Glutamatergic neuron (in vitro differentiated cells): ENCODE data around the gene ABI3. TPM values are rescaled to one million over a fixed set of nuclear protein-coding genes. Genes with fewer than 3 reads are reported as not detected.
"Not testable (repeated sequence)": the region's sequence is repeated elsewhere in the genome, so short reads cannot be mapped to it uniquely, and the experiment has no call there.

ENCODE experiments used
- DNase-seq: peaks from one replicate; pipeline ENCODE4 v3.0.0; 2022
- H3K27ac Mint-ChIP-seq: one replicate; pipeline ENCODE4 v1.8.0; 2020; ENCODE audit warnings: mild to moderate bottlenecking, mixed read lengths, inconsistent platforms; ENCODE audit not compliant: unreplicated experiment
- H3K27me3 Mint-ChIP-seq: one replicate; pipeline ENCODE4 v1.8.0; 2020; ENCODE audit warnings: mild to moderate bottlenecking, moderate library complexity, mixed read lengths, inconsistent platforms; ENCODE audit not compliant: unreplicated experiment
- H3K36me3 Mint-ChIP-seq: one replicate; pipeline ENCODE4 v1.8.0; 2020; ENCODE audit warnings: mild to moderate bottlenecking, mixed read lengths, inconsistent platforms; ENCODE audit not compliant: unreplicated experiment
- H3K4me1 Mint-ChIP-seq: one replicate; pipeline ENCODE4 v1.8.0; 2020; ENCODE audit warnings: mild to moderate bottlenecking, low read depth, mixed read lengths, inconsistent platforms; ENCODE audit not compliant: unreplicated experiment
- H3K4me3 Mint-ChIP-seq: one replicate; pipeline ENCODE4 v1.8.0; 2020; ENCODE audit warnings: mild to moderate bottlenecking, mixed read lengths, inconsistent platforms; ENCODE audit not compliant: unreplicated experiment
- H3K9me3 Mint-ChIP-seq: one replicate; pipeline ENCODE4 v1.8.0; 2020; ENCODE audit warnings: mild to moderate bottlenecking, moderate library complexity, mixed read lengths, inconsistent platforms; ENCODE audit not compliant: unreplicated experiment
- total RNA-seq: library from RNA; stranded (reverse); fragmentation: NEBNext Ultra II Directional; extraction: Animal tissue kit (Norgen Biotek cat#: 25700); gene quantifications from one replicate; pipeline ENCODE4 v1.2.1, GENCODE V29; 2021; ENCODE audit not compliant: unreplicated experiment
- TF ChIP-seq, protein P1 (sequence below): fragments of 200-600 bp; sonication (generic); IDR thresholded peaks from one replicate; pipeline ENCODE4 v1.5.0; 2021; ENCODE audit not compliant: partially characterized antibody, unreplicated experiment

The ABI3 gene
- total RNA-seq, 1 donor from 2014 or later = not detected

DNA sequence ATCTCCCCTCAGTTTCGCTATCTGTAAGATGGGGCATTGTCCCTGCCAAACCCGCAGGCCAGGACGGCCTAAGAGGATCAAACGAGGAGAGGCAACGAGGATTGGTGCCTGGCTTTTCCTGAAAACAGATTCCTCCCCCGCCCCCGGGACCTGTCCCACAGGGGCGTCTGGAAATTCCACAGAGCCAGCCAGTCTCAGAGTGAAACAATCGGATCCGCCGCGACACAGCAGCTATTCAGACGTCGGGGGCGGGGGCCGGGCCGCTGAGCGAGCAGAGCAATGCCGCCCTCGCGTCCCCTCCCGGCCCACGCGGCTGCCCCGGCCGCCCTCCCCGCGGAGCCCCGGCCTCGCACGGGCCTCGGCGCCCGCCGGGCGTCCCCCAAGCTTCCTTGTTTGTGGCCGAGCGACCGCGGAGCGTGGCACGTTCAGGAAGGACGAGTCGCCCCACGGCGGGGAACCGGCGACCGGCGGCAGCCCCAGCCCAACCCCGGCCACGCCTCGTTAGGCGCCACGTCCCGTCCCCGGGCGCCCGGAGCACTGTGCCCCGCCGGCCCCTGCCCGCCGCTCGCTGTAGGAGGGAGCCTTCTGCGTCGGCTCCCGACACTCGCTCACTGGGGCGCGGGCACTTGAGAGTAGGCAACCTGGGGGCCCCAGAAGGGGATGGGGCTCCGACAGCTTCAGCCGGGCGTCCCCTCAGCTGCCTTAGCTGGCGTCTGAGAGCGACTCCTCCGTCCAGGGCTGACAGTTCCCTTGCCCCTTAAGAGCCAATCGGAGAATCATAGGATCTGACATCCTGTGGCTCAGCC is 49.7 kb downstream of the ABI3 start:
- Mint-ChIP-seq H3K27me3 (peaks cover 10% of the 10 kb centered on the region), H3K4me3 (peak overlapping the region; percentile 80), H3K9me3 (peaks cover 3% of the 10 kb centered on the region), H3K4me1 (no peaks in the 10 kb centered on the region), H3K36me3 (no peaks in the 10 kb centered on the region), H3K27ac (no peak overlapping the region)
- peak; percentile 55 for DNase-seq
- TF ChIP-seq, protein P1, sequence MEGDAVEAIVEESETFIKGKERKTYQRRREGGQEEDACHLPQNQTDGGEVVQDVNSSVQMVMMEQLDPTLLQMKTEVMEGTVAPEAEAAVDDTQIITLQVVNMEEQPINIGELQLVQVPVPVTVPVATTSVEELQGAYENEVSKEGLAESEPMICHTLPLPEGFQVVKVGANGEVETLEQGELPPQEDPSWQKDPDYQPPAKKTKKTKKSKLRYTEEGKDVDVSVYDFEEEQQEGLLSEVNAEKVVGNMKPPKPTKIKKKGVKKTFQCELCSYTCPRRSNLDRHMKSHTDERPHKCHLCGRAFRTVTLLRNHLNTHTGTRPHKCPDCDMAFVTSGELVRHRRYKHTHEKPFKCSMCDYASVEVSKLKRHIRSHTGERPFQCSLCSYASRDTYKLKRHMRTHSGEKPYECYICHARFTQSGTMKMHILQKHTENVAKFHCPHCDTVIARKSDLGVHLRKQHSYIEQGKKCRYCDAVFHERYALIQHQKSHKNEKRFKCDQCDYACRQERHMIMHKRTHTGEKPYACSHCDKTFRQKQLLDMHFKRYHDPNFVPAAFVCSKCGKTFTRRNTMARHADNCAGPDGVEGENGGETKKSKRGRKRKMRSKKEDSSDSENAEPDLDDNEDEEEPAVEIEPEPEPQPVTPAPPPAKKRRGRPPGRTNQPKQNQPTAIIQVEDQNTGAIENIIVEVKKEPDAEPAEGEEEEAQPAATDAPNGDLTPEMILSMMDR = no peak

- Mint-ChIP-seq H3K4me3 (peak overlapping the region; percentile 76), H3K27ac (no peak overlapping the region), H3K4me1 (no peaks in the 10 kb centered on the region), H3K9me3 (peaks cover 3% of the 10 kb centered on the region), H3K27me3 (peaks cover 10% of the 10 kb centered on the region), H3K36me3 (no peaks in the 10 kb centered on the region)
- TF ChIP-seq, protein P1 = no peak
- DNase-seq = no peak
These were observed 50.3 kb downstream of the ABI3 start for GRCh38 chr17:49260817-49261291.

GRCh38 chr17:49261540-49261939 is 51.0 kb downstream of the ABI3 start:
- DNase-seq, H3K27ac Mint-ChIP-seq, H3K9me3 Mint-ChIP-seq, H3K4me1 Mint-ChIP-seq, H3K36me3 Mint-ChIP-seq, H3K4me3 Mint-ChIP-seq: not testable (repeated sequence)
- peaks cover 10% of the 10 kb centered on the region for H3K27me3 Mint-ChIP-seq

GRCh38 chr17:49266233-49266632 is 55.7 kb downstream of the ABI3 start:
- DNase-seq = no peak
- Mint-ChIP-seq H3K27me3 (peaks cover 2% of the 10 kb centered on the region), H3K36me3 (no peaks in the 10 kb centered on the region), H3K4me1 (no peaks in the 10 kb centered on the region), H3K4me3 (no peak overlapping the region), H3K27ac (no peak overlapping the region), H3K9me3 (peaks cover 1% of the 10 kb centered on the region)
- TF ChIP-seq, protein P1 = no peak

- no peak overlapping the region for H3K4me3 Mint-ChIP-seq
- H3K36me3 Mint-ChIP-seq = no peaks in the 10 kb centered on the region
- no peaks in the 10 kb centered on the region for H3K4me1 Mint-ChIP-seq
- H3K9me3 Mint-ChIP-seq = no peaks in the 10 kb centered on the region
- no peak for DNase-seq
- no peak overlapping the region for H3K27ac Mint-ChIP-seq
- TF ChIP-seq, protein P1 = no peak
- no peaks in the 10 kb centered on the region for H3K27me3 Mint-ChIP-seq
These were observed 57.4 kb downstream of the ABI3 start for GRCh38 chr17:49267912-49268311.
